HG02870 (cell line): ENCODE measurements around the gene PPP6C.
"Not testable (repeated sequence)": the region's sequence is repeated elsewhere in the genome, so short reads cannot be mapped to it uniquely, and the experiment has no call there.

ENCODE experiments used
- ATAC-seq: cut with Tn5 transposase; IDR thresholded peaks from one replicate; pipeline ENCODE4 v1.9.1; 2021; ENCODE audit warnings: mild to moderate bottlenecking, moderate library complexity; ENCODE audit not compliant: unreplicated experiment

The PPP6C gene

DNA sequence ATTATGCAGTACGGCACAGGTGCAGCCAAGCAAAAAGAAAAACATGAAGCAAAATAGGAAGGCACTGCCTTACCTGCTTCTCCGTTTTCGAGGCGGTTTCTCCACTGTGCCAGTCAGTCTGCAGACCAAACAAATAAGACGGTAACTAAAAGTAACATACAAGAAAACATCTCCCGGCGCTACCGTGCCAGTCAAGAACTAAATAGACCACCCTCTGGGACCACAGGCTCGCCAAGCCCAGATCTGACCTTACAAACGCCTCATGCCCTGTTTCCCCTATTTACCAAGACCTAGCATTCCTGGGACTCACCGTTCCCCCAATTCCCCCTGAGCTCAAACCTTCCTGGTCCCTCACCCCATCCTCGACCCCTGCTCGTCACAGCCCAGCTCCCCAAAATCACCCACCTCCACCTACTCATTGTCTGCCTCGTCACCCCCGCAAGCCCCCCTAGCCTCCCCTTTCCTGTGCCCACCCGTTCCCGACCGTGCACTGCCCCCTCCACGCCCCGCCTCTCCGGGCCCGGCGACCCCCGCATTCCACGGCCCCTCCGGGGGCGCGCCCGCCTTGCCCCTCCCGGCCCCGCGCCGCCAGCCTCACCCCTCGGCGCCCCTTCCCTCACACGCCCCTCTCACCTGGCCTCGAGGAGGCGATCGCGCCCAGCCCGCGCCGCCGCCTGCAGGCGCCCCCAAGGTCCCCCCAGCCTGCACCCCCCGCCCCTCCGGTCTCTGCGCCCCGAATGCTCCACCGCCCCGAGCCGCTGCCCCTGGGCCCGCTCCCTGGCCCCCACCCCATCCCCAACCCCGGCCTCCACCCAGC is 46.8 kb downstream of the PPP6C start:
- ATAC-seq, result no peak

DNA sequence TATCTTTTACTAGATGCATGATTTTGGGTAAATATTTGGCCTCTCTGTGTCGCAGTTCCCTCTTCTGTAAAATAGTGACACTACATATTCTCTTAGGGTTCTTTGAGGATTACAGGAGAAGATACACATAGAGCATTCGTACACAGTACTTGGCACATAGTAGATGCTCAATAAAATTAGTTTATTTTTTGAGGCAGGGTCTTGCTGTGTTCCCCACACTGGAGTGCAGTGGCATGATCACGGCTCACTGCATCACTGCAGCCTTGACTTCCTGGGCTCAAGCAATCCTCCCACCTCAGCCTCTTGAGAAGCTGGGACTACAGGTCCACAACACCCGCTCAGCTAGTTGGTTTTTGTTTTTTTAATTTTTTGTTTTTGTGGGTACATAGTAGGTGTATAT is 47.9 kb downstream of the PPP6C start:
- ATAC-seq, result no peak

GRCh38 chr9:125141251-125141650 is 48.4 kb downstream of the PPP6C start:
- no peak for ATAC-seq

- ATAC-seq, result no peak
These were observed 49.0 kb downstream of the PPP6C start for GRCh38 chr9:125140576-125140975.

- ATAC-seq, result no peak
These were observed 52.4 kb downstream of the PPP6C start for GRCh38 chr9:125137200-125137599.

DNA sequence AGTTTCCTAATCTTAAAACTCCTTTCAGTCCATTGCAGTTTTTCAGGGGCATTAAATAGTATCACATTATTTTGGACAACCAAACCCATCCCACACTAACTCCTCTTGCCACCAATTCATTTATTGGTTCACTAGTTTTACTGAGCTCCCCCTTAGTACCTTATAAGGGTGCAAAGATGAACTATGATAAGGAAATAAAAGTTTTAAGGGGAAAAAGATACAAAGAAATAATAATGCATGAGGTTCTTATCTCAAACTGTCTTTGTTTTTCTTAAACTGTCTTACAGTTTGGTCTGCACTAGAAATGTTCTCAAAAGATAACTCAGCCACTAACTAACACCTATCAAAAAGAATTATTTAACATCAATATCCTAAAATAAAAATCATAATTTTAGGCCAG is 54.6 kb downstream of the PPP6C start:
- ATAC-seq, result no peak

- no peak for ATAC-seq
These were observed 55.9 kb downstream of the PPP6C start for GRCh38 chr9:125133403-125134329.

DNA sequence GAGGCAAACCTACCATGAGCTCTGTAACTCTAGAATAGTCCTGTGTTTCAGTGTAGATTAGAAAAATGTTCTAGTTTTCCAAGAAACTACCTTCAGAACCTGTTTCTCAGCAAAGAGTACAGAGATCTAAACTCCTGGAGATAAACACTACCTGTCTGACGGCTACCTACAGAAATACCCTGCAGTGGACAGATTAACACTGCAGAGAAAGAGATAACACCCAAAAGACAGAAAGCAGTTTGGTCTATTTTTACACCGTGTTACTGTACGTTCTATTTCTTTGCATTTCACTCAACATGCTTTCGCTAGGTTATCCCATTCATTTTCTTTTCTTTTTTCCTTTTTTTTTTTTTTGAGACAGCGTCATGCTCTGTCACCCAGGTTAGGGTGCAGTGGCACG is 57.8 kb downstream of the PPP6C start:
- ATAC-seq, result no peak

DNA sequence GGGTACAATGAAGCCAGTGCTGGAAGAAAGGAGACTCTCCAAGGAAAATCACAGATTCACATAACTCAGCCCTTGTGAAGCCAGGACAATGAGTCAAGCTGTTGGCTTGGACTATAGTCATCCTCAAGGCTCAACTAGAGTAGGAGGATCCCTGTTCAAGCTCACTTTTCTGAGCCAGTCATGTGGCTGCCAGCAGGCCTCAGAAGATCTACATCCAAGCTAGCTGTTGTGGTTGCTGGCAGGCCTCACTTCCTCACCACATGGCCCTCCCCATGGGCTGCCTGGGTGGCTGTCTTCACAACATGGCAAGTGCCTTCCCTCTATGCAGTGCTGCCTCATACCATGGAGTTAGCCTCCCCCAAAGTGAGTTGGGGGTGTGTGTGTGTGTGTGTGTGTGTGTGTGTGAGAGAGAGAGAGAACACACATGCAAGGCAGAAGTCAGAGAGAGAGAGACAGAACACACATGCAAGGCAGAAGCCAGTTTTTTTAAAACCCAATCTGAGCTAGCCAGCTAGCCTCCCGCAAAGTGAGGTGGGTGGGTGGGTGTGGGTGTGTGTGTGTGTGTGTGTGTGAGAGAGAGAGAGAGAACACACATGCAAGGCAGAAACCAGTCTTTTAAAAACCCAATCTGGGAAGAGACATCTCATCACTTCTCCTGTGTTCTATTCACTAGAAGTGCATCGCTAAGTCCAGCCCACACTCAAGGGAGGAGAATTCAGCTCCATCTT is 63.4 kb downstream of the PPP6C start:
- ATAC-seq, result peak; percentile 80

DNA sequence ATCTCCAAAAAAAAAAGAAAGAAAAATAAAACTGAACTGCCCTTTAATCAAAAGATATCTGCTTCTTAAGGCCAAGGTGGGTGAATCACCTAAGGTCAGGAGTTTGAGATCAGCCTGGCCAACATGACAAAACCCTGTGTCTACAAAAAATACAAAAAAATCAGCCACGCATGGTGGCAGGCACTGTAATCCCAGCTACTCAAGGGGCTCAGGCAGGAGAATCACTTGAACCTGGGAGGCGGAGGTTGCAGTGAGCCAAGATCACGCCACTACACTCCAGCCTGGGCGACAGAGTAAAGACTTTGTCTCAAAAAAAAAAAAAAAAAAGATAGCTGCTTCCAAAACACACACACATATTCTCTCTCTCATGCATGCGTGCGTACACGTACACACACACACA is 64.1 kb downstream of the PPP6C start:
- ATAC-seq, result no peak

GRCh38 chr9:125121146-125121545 is 68.5 kb downstream of the PPP6C start:
- no peak for ATAC-seq

DNA sequence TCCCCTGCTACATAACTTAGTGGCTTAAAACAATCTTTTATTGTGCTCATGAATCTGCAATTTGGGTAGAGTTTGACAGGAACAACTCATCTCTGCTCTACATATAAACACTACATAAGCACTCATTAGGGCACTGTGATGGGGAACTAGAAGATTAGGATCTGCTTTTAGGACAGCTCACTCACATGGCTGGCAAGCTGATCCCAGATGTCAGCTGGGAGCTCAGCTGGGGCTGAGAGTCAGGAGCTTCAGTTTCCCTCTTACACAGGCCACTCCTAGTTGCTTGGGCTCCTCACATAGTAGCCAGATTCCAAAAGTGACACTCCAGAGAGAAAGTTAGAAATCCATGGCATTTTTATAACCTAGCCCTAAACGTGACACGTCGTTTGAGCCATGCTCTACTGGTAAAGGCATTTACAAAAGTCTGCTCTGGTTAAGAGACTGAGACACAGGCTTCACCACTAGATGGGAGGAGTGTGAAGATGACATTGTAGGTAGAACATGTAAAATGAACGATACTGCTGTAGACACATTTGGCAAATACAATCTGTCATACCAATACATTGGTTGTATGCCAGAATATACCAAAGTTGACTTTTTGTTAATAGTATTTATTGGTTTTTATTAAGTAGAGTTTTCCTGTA is 69.8 kb downstream of the PPP6C start:
- ATAC-seq, result no peak

- ATAC-seq, result not testable (repeated sequence)
These were observed 70.9 kb downstream of the PPP6C start for GRCh38 chr9:125118696-125119095.

DNA sequence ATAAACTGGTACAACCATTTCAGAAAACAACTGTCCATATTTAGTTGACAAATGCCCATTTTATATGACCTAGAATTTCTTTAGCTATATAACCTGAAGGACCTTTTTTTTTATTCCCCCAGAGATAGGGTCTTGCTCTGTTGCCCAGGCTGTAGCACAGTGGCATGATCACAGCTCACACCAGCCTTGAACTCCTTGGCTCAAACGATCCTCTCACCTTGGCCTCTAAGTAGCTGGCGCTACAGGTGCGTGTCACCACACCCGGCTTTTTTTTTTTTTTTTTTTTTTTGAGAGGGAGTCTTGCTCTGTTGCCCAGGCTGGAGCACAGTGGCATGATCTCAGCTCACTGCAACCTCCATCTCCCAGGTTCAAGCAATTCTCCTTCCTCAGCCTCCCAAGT is 75.1 kb downstream of the PPP6C start:
- not testable (repeated sequence) for ATAC-seq

DNA sequence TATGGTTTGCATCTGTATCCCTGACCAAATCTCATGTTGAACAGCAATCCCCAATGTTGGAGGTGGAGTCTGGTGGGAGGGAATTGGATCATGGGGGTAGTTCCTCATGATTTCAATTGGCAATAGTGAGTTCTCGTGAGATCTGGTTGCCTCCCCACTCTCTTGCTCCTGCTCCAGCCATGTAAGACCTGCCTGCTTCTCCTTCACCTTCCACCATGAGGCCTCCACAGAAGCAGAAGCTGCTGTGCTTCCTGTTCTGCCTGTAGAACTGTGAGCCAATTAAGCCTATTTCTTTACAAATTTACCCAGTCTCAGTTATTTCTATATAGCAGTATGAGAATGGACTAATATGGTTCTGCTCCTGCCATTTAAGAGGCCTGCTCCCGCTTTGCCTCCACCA is 79.1 kb downstream of the PPP6C start:
- no peak for ATAC-seq

DNA sequence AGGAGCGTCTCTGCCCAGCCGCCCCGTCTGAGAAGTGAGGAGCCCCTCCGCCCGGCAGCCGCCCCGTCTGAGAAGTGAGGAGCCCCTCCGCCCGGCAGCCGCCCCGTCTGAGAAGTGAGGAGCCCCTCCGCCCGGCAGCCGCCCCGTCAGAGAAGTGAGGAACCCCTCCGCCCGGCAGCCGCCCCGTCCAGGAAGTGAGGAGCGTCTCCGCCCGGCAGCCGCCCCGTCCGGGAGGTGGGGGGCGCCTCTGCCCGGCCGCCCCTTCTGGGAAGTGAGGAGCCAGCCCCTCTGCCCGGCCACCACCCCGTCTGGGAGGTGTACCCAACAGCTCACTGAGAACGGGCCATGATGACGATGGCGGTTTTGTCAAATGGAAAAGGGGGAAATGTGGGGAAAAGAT is 81.1 kb downstream of the PPP6C start:
- not testable (repeated sequence) for ATAC-seq

DNA sequence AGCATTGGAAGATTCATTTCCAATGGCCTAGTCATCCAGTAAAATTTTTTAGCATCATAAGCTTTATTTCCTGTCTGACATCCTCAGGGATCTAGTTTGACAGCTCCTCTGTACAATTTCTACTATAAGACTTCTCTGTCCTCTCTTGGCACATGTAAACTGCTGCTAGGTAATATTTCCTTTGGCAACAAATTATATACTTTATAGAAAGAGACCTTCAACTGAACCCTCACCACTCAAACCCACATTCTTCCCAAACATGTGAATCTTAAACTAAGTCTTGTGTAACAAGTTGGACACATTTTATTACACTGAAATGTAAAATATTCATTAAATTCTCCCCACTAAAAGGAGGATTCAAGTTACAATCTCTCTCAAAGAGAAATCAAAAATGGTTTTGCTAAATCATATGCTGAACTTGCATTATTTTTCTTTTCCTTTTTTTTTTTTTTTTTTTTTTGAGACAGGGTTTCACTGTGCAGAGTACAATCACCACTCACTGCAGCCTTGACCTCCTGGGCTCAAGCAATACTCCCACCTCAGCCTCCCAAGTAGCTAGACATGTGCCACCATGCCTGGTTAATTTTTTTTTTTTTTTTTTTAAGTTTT is 83.2 kb downstream of the PPP6C start:
- no peak for ATAC-seq

GRCh38 chr9:125103770-125104460 is 85.7 kb downstream of the PPP6C start:
- ATAC-seq, result no peak

GRCh38 chr9:125103021-125103420 is 86.6 kb downstream of the PPP6C start:
- no peak for ATAC-seq

DNA sequence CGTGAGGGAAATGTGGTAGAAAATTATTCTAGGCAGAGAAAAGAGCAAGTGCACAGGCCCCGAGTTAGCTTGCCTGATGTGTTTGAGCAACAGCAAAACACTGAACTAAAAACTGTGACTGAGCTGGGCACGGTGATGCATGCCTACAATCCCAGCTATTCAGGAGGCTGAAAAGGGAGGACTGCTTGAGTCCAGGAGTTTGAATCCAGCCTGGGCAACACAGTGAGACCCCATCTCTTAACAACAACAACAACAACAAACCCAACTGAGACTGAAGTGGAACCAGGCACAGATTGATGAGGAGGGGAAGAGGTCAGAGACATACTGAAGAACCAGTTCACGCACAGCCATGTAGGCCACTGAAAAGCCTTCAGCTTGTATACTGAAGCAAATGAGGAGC is 88.8 kb downstream of the PPP6C start:
- ATAC-seq, result no peak
